Astrocyte of the cerebellum (primary cell): ENCODE results near the gene FBXL19.

ENCODE experiments used
- DNase-seq: peaks from one replicate; pipeline ENCODE4 v3.0.0-alpha.2; 2011; ENCODE audit warnings: low read depth
- H3K4me3 ChIP-seq: 2 replicates; pipeline ENCODE4 v1.5.1; 2011; ENCODE audit warnings: mild to moderate bottlenecking, low read depth, low read length, moderate library complexity
- CTCF ChIP-seq: IDR thresholded peaks from 2 replicates; pipeline ENCODE4 v1.5.1; 2012; ENCODE audit warnings: low read length, low read depth, moderate library complexity, mild to moderate bottlenecking; ENCODE audit errors: missing control alignments
- in situ Hi-C: cut with HindIII; loops from 2 replicates; pipeline ENCODE4 v1.10.0; 2017; ENCODE audit warnings: low sequenced_read_pairs

FBXL19 gene

GRCh38 chr16:30992276-30992780 is 69.0 kb downstream of the FBXL19 start:
- in situ Hi-C loops = no loop called here
- TF ChIP-seq CTCF = no peak
- DNase-seq = no peak

GRCh38 chr16:30992931-30993816 is 69.8 kb downstream of the FBXL19 start:
- no peak for DNase-seq
- no peak for TF ChIP-seq CTCF
- no peak overlapping the region for H3K4me3 ChIP-seq
- in situ Hi-C loops = no loop called here

More at GRCh38 chr16:30992276-30992780, 69.0 kb downstream of the FBXL19 start:
- H3K4me3 ChIP-seq = no peak overlapping the region

- H3K4me3 ChIP-seq = no peak overlapping the region
- no peak for DNase-seq
- in situ Hi-C loops = no loop called here
- no peak for TF ChIP-seq CTCF
Observed at GRCh38 chr16:30995927-30996323, 72.6 kb downstream of the FBXL19 start.

- in situ Hi-C loops = no loop called here
- no peak for TF ChIP-seq CTCF
- DNase-seq = no peak
- peak overlapping the region; percentile 39 for H3K4me3 ChIP-seq
Observed at GRCh38 chr16:30996324-30996984, 73.1 kb downstream of the FBXL19 start.

- no peak for TF ChIP-seq CTCF
- no peak for DNase-seq
- peak overlapping the region; percentile 39 for H3K4me3 ChIP-seq
- in situ Hi-C loops = no loop called here
Observed at GRCh38 chr16:30996985-30997724, 73.8 kb downstream of the FBXL19 start.
